Activated CD8-positive, alpha-beta memory T cell treated with anti-CD3 and anti-CD28 coated beads, Interleukin-2, amount 10 ng/mL, durations not matched to agents 7 days and 5 days (primary cell): ENCODE measurements around the gene ATP11A. TPM values are rescaled to one million over a fixed set of nuclear protein-coding genes. Genes with fewer than 3 reads are reported as not detected.

Source experiments
- ATAC-seq: fragments of 150-1000 bp; cut with Tn5 transposase; one replicate; pipeline ENCODE4 v1.10.0; 2021; ENCODE audit warnings: moderate library complexity
- CTCF ChIA-PET: fragments of 350-600 bp; sonication (Branson Sonifier 250); formaldehyde crosslinking; loops from one replicate; lab custom pipeline; 2021; ENCODE audit warnings: antibody characterized with exemption; lab: Charles Lee
- DNase-seq: peaks from one replicate; pipeline ENCODE4 v3.0.0-alpha.2; 2020
- H3K27ac Mint-ChIP-seq: one replicate; pipeline ENCODE4 v1.8.0; 2021; ENCODE audit warnings: mild to moderate bottlenecking, mixed read lengths
- H3K27me3 Mint-ChIP-seq: one replicate; pipeline ENCODE4 v1.8.0; 2021; ENCODE audit warnings: mixed read lengths
- H3K36me3 Mint-ChIP-seq: one replicate; pipeline ENCODE4 v1.8.0; 2021; ENCODE audit warnings: mild to moderate bottlenecking, mixed read lengths
- H3K4me1 Mint-ChIP-seq: one replicate; pipeline ENCODE4 v1.8.0; 2021; ENCODE audit warnings: mixed read lengths
- H3K4me3 Mint-ChIP-seq: one replicate; pipeline ENCODE4 v1.8.0; 2021; ENCODE audit warnings: mild to moderate bottlenecking, moderate library complexity, mixed read lengths
- H3K9me3 Mint-ChIP-seq: one replicate; pipeline ENCODE4 v1.8.0; 2022; ENCODE audit warnings: low read depth, mixed read lengths
- total RNA-seq, 2 experiments: library from RNA; stranded (reverse); gene quantifications; one replicate each; pipeline ENCODE4 v1.2.3, GENCODE V29; 2021

ATP11A gene
- total RNA-seq, 2 experiments from 2014 or later: 40.0 to 43.5 TPM

DNA sequence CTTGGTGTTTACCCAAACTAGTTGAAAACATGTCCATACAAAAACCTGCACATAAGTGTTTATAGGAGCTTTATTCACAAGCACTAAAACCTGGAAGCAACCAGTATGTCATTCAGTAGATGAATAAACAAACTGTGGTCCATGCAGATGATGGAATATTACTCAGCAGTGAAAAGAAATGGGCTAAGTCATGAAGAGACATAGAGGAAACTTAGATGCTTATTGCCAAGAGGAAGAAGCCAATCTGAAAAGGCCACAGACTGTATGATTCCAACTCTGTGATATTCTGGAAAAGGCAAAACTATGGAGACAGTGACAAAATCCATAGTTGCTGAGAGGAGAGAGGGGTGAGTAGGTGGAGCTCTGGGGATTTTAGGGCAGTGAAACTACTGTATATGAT is 240.4 kb downstream of the ATP11A start:
- CTCF ChIA-PET: interaction anchor here (1.0 to 1.4 kb wide), 3 partner anchors 13 to 99 kb away, joined by 3 to 4 read pairs (median 3); no protein-coding TSS in a partner anchor
- H3K4me1 Mint-ChIP-seq: peaks cover 17% of the 10 kb centered on the region
- H3K36me3 Mint-ChIP-seq: no peaks in the 10 kb centered on the region
- peaks cover 34% of the 10 kb centered on the region for H3K27me3 Mint-ChIP-seq
- DNase-seq: no peak
- no peaks in the 10 kb centered on the region for H3K9me3 Mint-ChIP-seq
- ATAC-seq: no peak
- no peak overlapping the region for H3K27ac Mint-ChIP-seq
- no peak overlapping the region for H3K4me3 Mint-ChIP-seq

DNA sequence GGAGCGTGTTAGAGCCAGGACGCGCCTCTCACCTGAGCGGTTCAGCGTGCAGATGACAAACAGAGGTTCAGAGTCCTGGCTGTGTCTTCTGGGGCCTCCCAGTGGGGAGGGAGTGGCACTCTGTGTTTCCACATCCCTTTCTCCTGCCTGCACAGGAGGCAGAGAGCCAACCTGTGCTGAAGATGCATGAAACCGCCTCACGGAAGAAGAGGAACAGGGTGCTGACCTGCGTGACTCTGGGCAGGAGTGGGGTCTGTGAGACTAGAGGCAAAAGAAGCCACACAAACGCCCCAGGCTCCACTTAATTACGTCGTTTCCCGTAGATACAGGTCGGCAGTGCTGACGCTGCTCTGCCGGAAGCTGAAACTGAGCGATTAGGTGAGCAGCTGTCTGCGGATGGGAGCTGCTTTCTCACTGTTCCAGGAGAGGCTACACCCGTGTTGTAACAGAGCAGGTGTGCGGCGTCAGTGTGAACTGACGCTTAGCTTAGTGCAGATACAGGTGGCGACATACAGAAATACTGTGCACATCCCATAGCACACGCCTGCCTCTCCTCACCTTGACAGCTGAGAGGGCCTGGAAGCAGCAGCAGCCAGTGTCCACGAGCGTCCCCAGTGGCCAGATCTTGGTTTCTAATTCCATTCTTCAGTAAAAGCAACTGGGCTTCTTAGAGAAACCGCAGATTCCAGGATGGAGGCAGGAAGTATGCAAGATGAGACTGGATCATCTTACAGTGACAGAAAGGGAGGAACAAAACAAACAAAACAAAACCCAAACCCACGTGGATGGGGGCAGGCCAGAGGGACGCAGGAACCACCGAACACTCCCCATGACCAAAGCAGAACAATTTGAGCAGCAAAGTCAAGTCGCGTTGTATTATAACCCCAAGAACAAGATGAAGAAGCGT is 241.4 kb downstream of the ATP11A start:
- no peaks in the 10 kb centered on the region for H3K36me3 Mint-ChIP-seq
- no peaks in the 10 kb centered on the region for H3K9me3 Mint-ChIP-seq
- peaks cover 17% of the 10 kb centered on the region for H3K4me1 Mint-ChIP-seq
- CTCF ChIA-PET: interaction anchor here (1.1 to 1.4 kb wide), 2 partner anchors 12 to 37 kb away, joined by 3 to 4 read pairs; no protein-coding TSS in a partner anchor
- peak; percentile 23 for ATAC-seq
- H3K27ac Mint-ChIP-seq: no peak overlapping the region
- H3K4me3 Mint-ChIP-seq: no peak overlapping the region
- peaks cover 34% of the 10 kb centered on the region for H3K27me3 Mint-ChIP-seq
- DNase-seq: no peak

DNA sequence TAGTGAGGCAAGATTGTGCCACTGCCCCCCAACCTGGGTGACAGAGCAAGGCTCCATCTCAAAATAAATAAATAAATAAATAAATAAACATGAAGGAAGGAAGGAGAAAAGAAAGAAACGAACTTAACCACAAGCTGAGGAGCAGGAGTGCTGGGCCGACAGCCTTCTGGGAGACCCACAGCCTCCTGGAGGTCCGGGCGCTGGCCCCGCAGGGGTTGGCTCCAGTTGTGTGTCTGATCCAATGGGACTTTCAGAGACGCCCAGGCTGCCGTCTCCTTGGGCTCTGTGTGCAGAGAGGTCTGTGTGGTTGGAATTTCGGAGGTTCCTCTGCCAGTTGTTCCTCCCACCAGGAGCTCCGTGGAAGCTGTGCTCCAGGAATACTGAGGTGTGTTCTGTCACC is 243.1 kb downstream of the ATP11A start:
- DNase-seq (no peak), ATAC-seq (no peak)
- H3K4me3 Mint-ChIP-seq: no peak overlapping the region
- H3K4me1 Mint-ChIP-seq: peaks cover 17% of the 10 kb centered on the region
- no peak overlapping the region for H3K27ac Mint-ChIP-seq
- no peaks in the 10 kb centered on the region for H3K36me3 Mint-ChIP-seq
- no peaks in the 10 kb centered on the region for H3K9me3 Mint-ChIP-seq
- CTCF ChIA-PET: no interaction called here
- peaks cover 25% of the 10 kb centered on the region for H3K27me3 Mint-ChIP-seq

DNA sequence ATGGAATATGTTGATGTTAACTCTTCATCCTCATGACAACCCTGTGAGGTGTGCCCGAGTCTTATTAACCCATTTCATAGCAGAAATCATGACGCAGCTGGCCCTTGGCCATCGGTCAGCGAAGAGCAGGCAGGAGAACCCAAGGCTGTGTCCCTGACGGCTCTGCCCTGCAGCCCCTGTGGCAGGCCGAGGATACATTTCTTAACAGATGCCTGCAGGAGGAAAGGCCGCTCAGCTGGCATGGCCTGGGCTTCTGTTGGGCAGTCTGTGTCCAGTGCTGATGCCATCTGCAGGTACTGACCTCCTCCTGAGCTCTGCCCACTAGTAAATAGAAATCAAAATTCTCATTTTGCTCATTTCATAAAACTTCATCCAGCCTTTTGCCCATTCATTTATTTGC is 243.8 kb downstream of the ATP11A start:
- peaks cover 18% of the 10 kb centered on the region for H3K27me3 Mint-ChIP-seq
- H3K4me1 Mint-ChIP-seq: peaks cover 16% of the 10 kb centered on the region

DNA sequence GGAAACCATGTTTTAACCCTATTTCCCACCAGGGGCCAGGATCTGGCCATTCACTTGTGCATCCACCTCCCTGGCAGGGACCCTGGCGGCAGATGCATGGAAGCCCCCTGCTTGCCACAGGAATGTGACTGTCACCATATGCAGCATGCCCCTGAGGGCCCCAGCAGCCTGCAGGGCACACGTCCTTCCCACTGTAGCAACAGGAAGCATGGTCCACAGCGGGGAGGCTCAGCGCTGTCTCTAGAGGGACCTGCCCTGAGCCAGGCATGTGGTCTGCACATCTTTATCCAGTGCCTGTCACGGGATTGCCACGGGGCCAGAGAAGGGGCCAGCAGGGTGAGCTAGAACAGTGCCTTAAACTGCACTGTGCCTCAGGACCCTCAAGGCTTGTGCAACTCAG is 244.2 kb downstream of the ATP11A start:
- ATAC-seq: no peak
- CTCF ChIA-PET: no interaction called here
- no peak overlapping the region for H3K4me3 Mint-ChIP-seq
- peaks cover 14% of the 10 kb centered on the region for H3K4me1 Mint-ChIP-seq
- H3K36me3 Mint-ChIP-seq: no peaks in the 10 kb centered on the region
- no peak for DNase-seq
- H3K27ac Mint-ChIP-seq: no peak overlapping the region
- H3K9me3 Mint-ChIP-seq: no peaks in the 10 kb centered on the region
- H3K27me3 Mint-ChIP-seq: peaks cover 17% of the 10 kb centered on the region

More for the DNA sequence above, 243.8 kb downstream of the ATP11A start:
- DNase-seq: no peak
- no peaks in the 10 kb centered on the region for H3K9me3 Mint-ChIP-seq
- CTCF ChIA-PET: no interaction called here
- no peaks in the 10 kb centered on the region for H3K36me3 Mint-ChIP-seq
- no peak overlapping the region for H3K27ac Mint-ChIP-seq
- H3K4me3 Mint-ChIP-seq: no peak overlapping the region
- ATAC-seq: no peak

Other genes starting within 250 kb of the ATP11A start
- gene TUBGCP3, start 101.9 kb upstream of the ATP11A start, total RNA-seq: 10 to 100 TPM; 53.0 to 69.7 TPM